ENCODE results near the gene GPBP1. TPM values are rescaled to one million over a fixed set of nuclear protein-coding genes. Genes with fewer than 3 reads are reported as not detected.
"Not testable (repeated sequence)": the region's sequence is repeated elsewhere in the genome, so short reads cannot be mapped to it uniquely, and the experiment has no call there.

GPBP1 gene
- total and polyA plus RNA-seq, 2 donors = 41.4 to 174 TPM

DNA sequence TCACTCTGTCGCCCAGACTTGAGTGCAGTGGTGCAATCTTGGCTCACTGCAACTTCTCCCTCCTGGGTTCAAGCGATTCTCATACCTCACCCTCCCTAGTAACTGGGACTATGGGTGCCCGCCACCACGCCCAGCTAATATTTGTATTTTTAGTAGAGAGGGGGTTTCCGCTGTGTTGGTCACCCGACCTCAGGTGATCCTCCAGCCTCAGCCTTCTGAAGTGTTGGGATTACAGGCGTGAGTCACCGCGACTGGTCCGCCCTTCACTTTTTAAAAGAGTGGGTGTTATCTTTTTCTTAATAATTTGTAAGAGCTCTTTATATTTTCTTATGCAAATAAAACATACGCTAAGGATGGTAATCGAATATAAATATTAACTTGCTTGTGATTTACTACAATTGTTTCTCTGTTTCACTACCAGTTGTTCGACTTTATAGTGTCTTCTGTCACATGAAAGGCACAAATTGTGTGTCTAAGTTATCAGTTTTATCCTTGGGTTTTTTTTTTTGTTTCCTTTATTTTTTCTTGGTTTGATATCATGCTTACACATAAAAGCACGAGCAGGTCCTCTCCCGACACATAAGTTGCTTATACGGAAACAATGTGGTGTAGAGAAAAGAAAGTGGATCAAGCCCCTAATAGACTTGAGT is 1.9 kb upstream of the GPBP1 start:
- H3K27ac ChIP-seq (ENCODE audit: low read depth) = peak overlapping the region; percentile 96
- H3K4me1 ChIP-seq (ENCODE audit: insufficient read depth) = no peaks in the 10 kb centered on the region
- H3K4me3 ChIP-seq (ENCODE audit: low read depth, low read length) = peak overlapping the region; percentile 69
- H3K36me3 ChIP-seq (ENCODE audit: insufficient read depth) = no peaks in the 10 kb centered on the region
- 75% methylated on average over 16 of the region's 16 CpGs for WGBS
- DNase-seq (ENCODE audit: extremely low spot score) = no peak

- Histone ChIP-seq H3K4me1 (ENCODE audit: insufficient read depth) (no peaks in the 10 kb centered on the region), H3K27ac (ENCODE audit: low read depth) (peak overlapping the region; percentile 96), H3K4me3 (ENCODE audit: low read depth, low read length) (peak overlapping the region; percentile 69), H3K36me3 (ENCODE audit: insufficient read depth) (no peaks in the 10 kb centered on the region)
- under 1% methylated on average over 31 of the region's 31 CpGs for WGBS
- DNase-seq (ENCODE audit: extremely low spot score) = no peak
Observed at GRCh38 chr5:57172466-57173318, 1.2 kb upstream of the GPBP1 start.

GRCh38 chr5:57174128-57174889 is 450 bp downstream of the GPBP1 start:
- H3K4me1 ChIP-seq (ENCODE audit: insufficient read depth) = no peaks in the 10 kb centered on the region
- DNase-seq (ENCODE audit: extremely low spot score) = no peak

GRCh38 chr5:57174890-57175510 is 1.1 kb downstream of the GPBP1 start:
- H3K36me3 ChIP-seq (ENCODE audit: insufficient read depth) = no peaks in the 10 kb centered on the region
- peak overlapping the region; percentile 88 for H3K4me3 ChIP-seq (ENCODE audit: low read depth, low read length)
- 1% methylated on average over 11 of the region's 11 CpGs for WGBS
- peak overlapping the region; percentile 100 for H3K27ac ChIP-seq (ENCODE audit: low read depth)
- no peak for DNase-seq (ENCODE audit: extremely low spot score)
- no peaks in the 10 kb centered on the region for H3K4me1 ChIP-seq (ENCODE audit: insufficient read depth)

More at GRCh38 chr5:57174128-57174889, 450 bp downstream of the GPBP1 start:
- WGBS = under 1% methylated on average over 47 of the region's 47 CpGs
- Histone ChIP-seq H3K27ac (ENCODE audit: low read depth) (peak overlapping the region; percentile 100), H3K36me3 (ENCODE audit: insufficient read depth) (no peaks in the 10 kb centered on the region), H3K4me3 (ENCODE audit: low read depth, low read length) (peak overlapping the region; percentile 88)

- Histone ChIP-seq H3K4me3 (ENCODE audit: low read depth, low read length) (peak overlapping the region; percentile 88), H3K27ac (ENCODE audit: low read depth) (peak overlapping the region; percentile 10), H3K36me3 (ENCODE audit: insufficient read depth) (no peaks in the 10 kb centered on the region), H3K4me1 (ENCODE audit: insufficient read depth) (no peaks in the 10 kb centered on the region)
- 3% methylated on average over 11 of the region's 11 CpGs for WGBS
- no peak for DNase-seq (ENCODE audit: extremely low spot score)
Observed at GRCh38 chr5:57175551-57176309, 1.9 kb downstream of the GPBP1 start.

GRCh38 chr5:57176350-57176857 is 2.5 kb downstream of the GPBP1 start:
- Histone ChIP-seq H3K27ac (ENCODE audit: low read depth) (no peak overlapping the region), H3K36me3 (ENCODE audit: insufficient read depth) (no peaks in the 10 kb centered on the region), H3K4me3 (ENCODE audit: low read depth, low read length) (peak overlapping the region; percentile 88), H3K4me1 (ENCODE audit: insufficient read depth) (no peaks in the 10 kb centered on the region)
- no peak for DNase-seq (ENCODE audit: extremely low spot score)
- WGBS = 3% methylated on average over 7 of the region's 7 CpGs

DNA sequence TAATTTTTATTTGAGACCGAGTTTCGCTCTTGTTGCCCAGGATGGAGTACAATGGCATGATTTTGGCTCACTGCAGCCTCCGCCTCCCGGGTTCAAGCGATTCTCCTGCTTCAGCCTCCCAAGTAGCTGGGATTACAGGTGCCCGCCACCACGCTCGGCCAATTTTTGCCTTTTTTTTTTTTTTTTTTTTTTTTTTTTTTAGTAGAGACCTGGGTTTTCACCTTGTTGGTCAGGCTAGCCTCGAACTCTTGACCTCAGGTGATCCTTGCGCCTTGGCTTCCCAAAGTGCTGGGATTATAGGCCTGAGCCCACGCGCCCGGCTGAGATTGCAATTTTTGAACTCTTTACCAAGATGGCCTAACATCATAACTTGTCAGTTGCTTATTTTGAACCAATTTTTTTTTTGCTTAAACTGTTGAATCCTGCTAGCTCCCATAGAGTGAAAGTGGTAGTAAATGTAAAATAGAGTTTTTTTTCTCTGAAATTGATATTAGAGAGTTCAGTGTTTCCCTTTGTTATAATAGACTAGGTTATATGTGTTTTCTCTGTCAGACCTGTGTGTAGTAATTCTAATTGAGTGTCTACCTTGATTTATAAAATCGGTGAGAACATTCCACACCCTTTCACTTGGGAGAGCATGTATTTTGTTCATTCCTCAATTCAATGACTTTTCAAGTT is 3.8 kb downstream of the GPBP1 start:
- 88% methylated on average over 14 of the region's 14 CpGs for WGBS
- no peaks in the 10 kb centered on the region for H3K4me1 ChIP-seq (ENCODE audit: insufficient read depth)
- H3K36me3 ChIP-seq (ENCODE audit: insufficient read depth) = no peaks in the 10 kb centered on the region
- no peak overlapping the region for H3K27ac ChIP-seq (ENCODE audit: low read depth)
- DNase-seq (ENCODE audit: extremely low spot score) = no peak
- peak overlapping the region; percentile 17 for H3K4me3 ChIP-seq (ENCODE audit: low read depth, low read length)

DNA sequence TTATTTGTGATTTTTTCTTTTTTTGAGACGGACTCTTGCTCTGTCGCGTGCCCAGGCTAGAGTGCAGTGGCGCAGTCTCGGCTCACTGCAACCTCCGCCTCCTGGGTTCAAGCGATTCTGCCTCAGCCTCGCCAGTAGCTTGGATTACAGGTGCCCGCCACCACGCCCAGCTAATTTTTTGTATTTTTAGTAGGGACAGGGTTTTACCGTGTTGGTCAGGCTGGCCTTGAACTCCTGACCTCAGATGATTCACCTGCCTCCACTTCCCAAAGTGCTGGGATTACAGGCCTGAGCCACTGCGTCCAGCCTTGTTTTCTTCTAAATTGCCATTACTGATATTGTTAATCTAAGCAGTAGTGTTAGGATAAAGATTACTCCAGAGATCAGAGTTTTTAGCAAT is 4.4 kb downstream of the GPBP1 start:
- not testable (repeated sequence) for H3K4me1 ChIP-seq (ENCODE audit: insufficient read depth); H3K27ac ChIP-seq (ENCODE audit: low read depth); DNase-seq (ENCODE audit: extremely low spot score); H3K36me3 ChIP-seq (ENCODE audit: insufficient read depth)
- WGBS = 72% methylated on average over 12 of the region's 12 CpGs
- peak overlapping the region; percentile 17 for H3K4me3 ChIP-seq (ENCODE audit: low read depth, low read length)

- DNase-seq (ENCODE audit: extremely low spot score) = no peak
- no peaks in the 10 kb centered on the region for H3K4me1 ChIP-seq (ENCODE audit: insufficient read depth)
- H3K36me3 ChIP-seq (ENCODE audit: insufficient read depth) = peaks cover 2% of the 10 kb centered on the region
- no peak overlapping the region for H3K27ac ChIP-seq (ENCODE audit: low read depth)
- peak overlapping the region; percentile 17 for H3K4me3 ChIP-seq (ENCODE audit: low read depth, low read length)
- WGBS = 49% methylated on average over 12 of the region's 12 CpGs
Observed at GRCh38 chr5:57179262-57180200, 5.7 kb downstream of the GPBP1 start.

GRCh38 chr5:57181154-57181553 is 7.3 kb downstream of the GPBP1 start:
- peaks cover 2% of the 10 kb centered on the region for H3K36me3 ChIP-seq (ENCODE audit: insufficient read depth)
- WGBS = 81% methylated on average over 10 of the region's 10 CpGs
- no peak for DNase-seq (ENCODE audit: extremely low spot score)
- H3K4me1 ChIP-seq (ENCODE audit: insufficient read depth) = no peaks in the 10 kb centered on the region
- no peak overlapping the region for H3K4me3 ChIP-seq (ENCODE audit: low read depth, low read length)
- H3K27ac ChIP-seq (ENCODE audit: low read depth) = no peak overlapping the region

DNA sequence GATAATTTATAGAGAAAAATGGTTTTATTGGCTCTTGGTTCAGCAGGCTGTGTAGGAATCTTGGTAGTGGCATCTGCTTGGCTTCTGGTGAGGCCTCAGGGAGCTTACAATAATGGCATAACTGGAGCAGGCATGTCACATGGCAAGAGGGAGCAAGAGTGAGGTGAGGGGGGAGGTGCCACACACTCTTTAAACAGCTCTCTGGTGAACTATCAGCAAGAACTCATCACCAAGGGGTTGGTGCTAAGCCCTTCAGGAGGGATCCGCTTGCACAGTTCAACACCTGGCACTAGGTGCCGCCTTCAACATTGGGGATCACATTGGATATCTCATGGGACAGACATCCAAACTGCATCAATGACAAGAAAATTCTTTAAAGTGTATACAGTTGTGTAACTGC is 10.5 kb downstream of the GPBP1 start:
- 94% methylated on average over 2 of the region's 2 CpGs for WGBS
- peaks cover 2% of the 10 kb centered on the region for H3K36me3 ChIP-seq (ENCODE audit: insufficient read depth)
- no peak overlapping the region for H3K27ac ChIP-seq (ENCODE audit: low read depth)
- H3K4me3 ChIP-seq (ENCODE audit: low read depth, low read length) = no peak overlapping the region
- H3K4me1 ChIP-seq (ENCODE audit: insufficient read depth) = peaks cover 4% of the 10 kb centered on the region
- no peak for DNase-seq (ENCODE audit: extremely low spot score)
